HepG2 (cell line): ENCODE results near the gene VGF. TPM values are rescaled to one million over a fixed set of nuclear protein-coding genes. Genes with fewer than 3 reads are reported as not detected.

Source experiments
- AHR ChIP-seq: IDR thresholded peaks from 2 replicates; pipeline ENCODE4 v1.6.1; 2018; ENCODE audit warnings: missing genetic modification reagents, missing compliant biosample characterization
- ATF7-NPFF ChIP-seq: sonication (generic); formaldehyde crosslinking; IDR thresholded peaks from 2 replicates; pipeline ENCODE4 v1.8.1; 2023; ENCODE audit warnings: mild to moderate bottlenecking, low read depth, missing genetic modification reagents, moderate library complexity
- IKZF5 ChIP-seq: IDR thresholded peaks from 2 replicates; pipeline ENCODE4 v1.6.1; 2018; ENCODE audit warnings: missing genetic modification reagents, mild to moderate bottlenecking, missing compliant biosample characterization
- JUND ChIP-seq: sonication (generic); formaldehyde crosslinking; IDR thresholded peaks from 2 replicates; pipeline ENCODE4 v1.8.0; 2022; ENCODE audit warnings: mild to moderate bottlenecking, missing genetic modification reagents
- KLF15 ChIP-seq: sonication (generic); formaldehyde crosslinking; IDR thresholded peaks from 2 replicates; pipeline ENCODE4 v1.8.1; 2023; ENCODE audit warnings: borderline replicate concordance, mild to moderate bottlenecking, inconsistent platforms, missing genetic modification reagents, mixed read lengths
- SMARCC2 ChIP-seq: fragments of 450-650 bp; IDR thresholded peaks from 2 replicates; pipeline ENCODE4 v1.6.1; 2017; ENCODE audit warnings: antibody characterized with exemption, mild to moderate bottlenecking
- ZNF17 ChIP-seq: sonication (generic); formaldehyde crosslinking; IDR thresholded peaks from 2 replicates; pipeline ENCODE4 v1.5.0; 2020; ENCODE audit warnings: mild to moderate bottlenecking, missing genetic modification reagents
- ZNF318 ChIP-seq: sonication (generic); formaldehyde crosslinking; IDR thresholded peaks from 2 replicates; pipeline ENCODE4 v1.4.0; 2020; ENCODE audit warnings: mild to moderate bottlenecking, missing genetic modification reagents
- ZNF350 ChIP-seq: sonication (generic); formaldehyde crosslinking; IDR thresholded peaks from 2 replicates; pipeline ENCODE4 v1.4.0; 2020; ENCODE audit warnings: mild to moderate bottlenecking, low read depth, missing genetic modification reagents, borderline replicate concordance
- ZNF768 ChIP-seq: sonication (generic); formaldehyde crosslinking; IDR thresholded peaks from 2 replicates; pipeline ENCODE4 v1.4.0; 2020; ENCODE audit warnings: missing genetic modification reagents
- ZNF773 ChIP-seq: sonication (generic); formaldehyde crosslinking; IDR thresholded peaks from 2 replicates; pipeline ENCODE4 v1.4.0; 2020; ENCODE audit warnings: missing genetic modification reagents, borderline replicate concordance
- ZNF879 ChIP-seq: sonication (generic); formaldehyde crosslinking; IDR thresholded peaks from 2 replicates; pipeline ENCODE4 v1.8.1; 2023; ENCODE audit warnings: missing genetic modification reagents
- ZSCAN22 ChIP-seq: sonication (generic); formaldehyde crosslinking; IDR thresholded peaks from 2 replicates; pipeline ENCODE4 v1.4.0; 2020; ENCODE audit warnings: mild to moderate bottlenecking, missing genetic modification reagents
- ZSCAN30 ChIP-seq: sonication (generic); formaldehyde crosslinking; IDR thresholded peaks from 2 replicates; pipeline ENCODE4 v1.5.0; 2020; ENCODE audit warnings: mild to moderate bottlenecking, missing genetic modification reagents
- polyA plus RNA-seq, 8 experiments: library from polyadenylated mRNA; depleted of rRNA in 3 of 8; stranded (reverse) in 7 of 8; unstranded in 1 of 8; fragments of >200 nt; fragmentation: Illumina TruSeq in 4 of 8; extraction: Trizol in 4 of 8; gene quantifications; 2 replicates each; pipeline versions ENCODE4 v1.2.1 to v1.2.3, GENCODE V29; 2011 to 2016; ENCODE audit warnings: low read depth in 4 of 8, missing spikeins in 1 of 8, mixed read lengths in 1 of 8; ENCODE audit not compliant: insufficient read depth in 1 of 8
- total RNA-seq, 5 experiments: library from RNA; depleted of rRNA; stranded (reverse); fragments of >200 nt; fragmentation: Illumina TruSeq; extraction: Trizol; gene quantifications; 2 replicates each; pipeline ENCODE4 v1.2.3, GENCODE V29; 2016; ENCODE audit warnings: low read depth in 1 of 5
- TF ChIP-seq, protein P1 (sequence below): sonication (generic); formaldehyde crosslinking; IDR thresholded peaks from 2 replicates; pipeline ENCODE4 v1.8.0; 2022; ENCODE audit warnings: mild to moderate bottlenecking, missing genetic modification reagents; ENCODE audit not compliant: insufficient replicate concordance
- TF ChIP-seq, protein P2 (sequence below): sonication (generic); formaldehyde crosslinking; IDR thresholded peaks from 2 replicates; pipeline ENCODE4 v1.8.1; 2022; ENCODE audit warnings: low read depth, mild to moderate bottlenecking, missing genetic modification reagents

Gene VGF
- total and polyA plus RNA-seq, 2 of the 13 experiments (the other 11 are each of a cell fraction or from before 2014, with no cell fraction given): 0.12 to 0.46 TPM

DNA sequence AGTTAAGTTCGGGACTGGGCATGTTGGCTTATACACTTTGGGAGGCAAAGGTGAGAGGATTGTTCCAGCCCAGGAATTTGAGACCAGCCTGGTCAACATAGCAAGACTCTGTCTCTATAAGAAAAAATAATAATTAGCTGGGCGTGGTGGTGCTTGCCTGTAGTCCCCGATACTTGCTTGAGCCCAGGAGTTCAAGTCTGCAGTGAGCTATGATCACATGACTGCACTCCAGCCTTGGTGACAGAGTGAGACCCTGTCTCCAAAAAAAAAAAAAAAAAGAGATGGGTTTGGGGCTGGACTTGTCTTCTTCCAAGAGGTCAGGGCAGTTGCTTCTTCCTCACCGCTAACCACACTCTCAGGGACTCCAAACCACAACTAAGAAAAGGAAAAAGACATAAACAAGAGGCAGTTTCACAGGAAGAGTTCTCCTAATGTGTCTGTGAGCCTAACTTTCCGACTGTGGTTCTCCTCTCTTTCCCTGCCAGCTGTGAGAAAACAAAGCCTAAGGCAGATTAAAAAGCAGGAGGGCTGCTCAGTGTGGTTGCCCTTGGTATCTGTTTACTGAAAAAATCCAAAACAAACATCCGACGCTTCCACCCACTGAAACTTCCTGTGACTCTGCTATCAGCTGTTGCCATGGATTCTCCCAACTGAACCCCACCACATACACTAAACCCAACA, 40.9 kb downstream of the VGF start (continued):
- peak; percentile 77; the same call in 1 of the 2 replicates for TF ChIP-seq IKZF5
- no peak for TF ChIP-seq SMARCC2
- TF ChIP-seq ZNF773: no peak
- no peak for TF ChIP-seq ZSCAN22 (CRISPR knock-in tag)
- no peak for TF ChIP-seq ZNF768
- no peak for TF ChIP-seq ATF7-NPFF (CRISPR knock-in tag)
- TF ChIP-seq, protein P1, sequence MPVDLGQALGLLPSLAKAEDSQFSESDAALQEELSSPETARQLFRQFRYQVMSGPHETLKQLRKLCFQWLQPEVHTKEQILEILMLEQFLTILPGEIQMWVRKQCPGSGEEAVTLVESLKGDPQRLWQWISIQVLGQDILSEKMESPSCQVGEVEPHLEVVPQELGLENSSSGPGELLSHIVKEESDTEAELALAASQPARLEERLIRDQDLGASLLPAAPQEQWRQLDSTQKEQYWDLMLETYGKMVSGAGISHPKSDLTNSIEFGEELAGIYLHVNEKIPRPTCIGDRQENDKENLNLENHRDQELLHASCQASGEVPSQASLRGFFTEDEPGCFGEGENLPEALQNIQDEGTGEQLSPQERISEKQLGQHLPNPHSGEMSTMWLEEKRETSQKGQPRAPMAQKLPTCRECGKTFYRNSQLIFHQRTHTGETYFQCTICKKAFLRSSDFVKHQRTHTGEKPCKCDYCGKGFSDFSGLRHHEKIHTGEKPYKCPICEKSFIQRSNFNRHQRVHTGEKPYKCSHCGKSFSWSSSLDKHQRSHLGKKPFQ (CRISPR knock-in tag): no peak
- 0 out of 2 replicates have a peak, but pooled peaks have one; percentile 16 for TF ChIP-seq JUND (CRISPR knock-in tag)
- TF ChIP-seq ZSCAN30 (CRISPR knock-in tag): no peak
- TF ChIP-seq ZNF879 (CRISPR knock-in tag): no peak
- TF ChIP-seq, protein P2, sequence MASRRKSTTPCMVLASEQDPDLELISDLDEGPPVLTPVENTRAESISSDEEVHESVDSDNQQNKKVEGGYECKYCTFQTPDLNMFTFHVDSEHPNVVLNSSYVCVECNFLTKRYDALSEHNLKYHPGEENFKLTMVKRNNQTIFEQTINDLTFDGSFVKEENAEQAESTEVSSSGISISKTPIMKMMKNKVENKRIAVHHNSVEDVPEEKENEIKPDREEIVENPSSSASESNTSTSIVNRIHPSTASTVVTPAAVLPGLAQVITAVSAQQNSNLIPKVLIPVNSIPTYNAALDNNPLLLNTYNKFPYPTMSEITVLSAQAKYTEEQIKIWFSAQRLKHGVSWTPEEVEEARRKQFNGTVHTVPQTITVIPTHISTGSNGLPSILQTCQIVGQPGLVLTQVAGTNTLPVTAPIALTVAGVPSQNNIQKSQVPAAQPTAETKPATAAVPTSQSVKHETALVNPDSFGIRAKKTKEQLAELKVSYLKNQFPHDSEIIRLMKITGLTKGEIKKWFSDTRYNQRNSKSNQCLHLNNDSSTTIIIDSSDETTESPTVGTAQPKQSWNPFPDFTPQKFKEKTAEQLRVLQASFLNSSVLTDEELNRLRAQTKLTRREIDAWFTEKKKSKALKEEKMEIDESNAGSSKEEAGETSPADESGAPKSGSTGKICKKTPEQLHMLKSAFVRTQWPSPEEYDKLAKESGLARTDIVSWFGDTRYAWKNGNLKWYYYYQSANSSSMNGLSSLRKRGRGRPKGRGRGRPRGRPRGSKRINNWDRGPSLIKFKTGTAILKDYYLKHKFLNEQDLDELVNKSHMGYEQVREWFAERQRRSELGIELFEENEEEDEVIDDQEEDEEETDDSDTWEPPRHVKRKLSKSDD: no peak
- no peak for TF ChIP-seq ZNF318
- no peak for TF ChIP-seq ZNF17 (CRISPR knock-in tag)
- TF ChIP-seq ZNF350 (CRISPR knock-in tag): no peak; the same call in 1 of the 2 replicates
- no peak for TF ChIP-seq KLF15 (CRISPR knock-in tag)
- no peak for TF ChIP-seq AHR (CRISPR knock-in tag)
